Epithelial cell of proximal tubule (primary cell): ENCODE data around the gene PRR14L. TPM values are rescaled to one million over a fixed set of nuclear protein-coding genes. Genes with fewer than 3 reads are reported as not detected.
"Not testable (repeated sequence)": the region's sequence is repeated elsewhere in the genome, so short reads cannot be mapped to it uniquely, and the experiment has no call there.

Source experiments
- DNase-seq: peaks from one replicate; pipeline ENCODE4 v3.0.0-alpha.2; 2011; ENCODE audit warnings: low read depth
- H3K4me3 ChIP-seq: 2 replicates; pipeline ENCODE4 v1.5.1; 2011; ENCODE audit warnings: low read depth, mild to moderate bottlenecking, low read length
- total RNA-seq: library from RNA; depleted of rRNA; stranded (reverse); fragments of >200 nt; gene quantifications from 2 replicates; pipeline ENCODE4 v1.2.3, GENCODE V29; 2015
- TF ChIP-seq, protein P1 (sequence below): conservative IDR thresholded peaks from 2 replicates; pipeline ENCODE4 v1.5.1; 2012; ENCODE audit warnings: low read depth, mild to moderate bottlenecking, low read length

The PRR14L gene
- 15.9 and 16.1 TPM in 2 replicates for total RNA-seq

DNA sequence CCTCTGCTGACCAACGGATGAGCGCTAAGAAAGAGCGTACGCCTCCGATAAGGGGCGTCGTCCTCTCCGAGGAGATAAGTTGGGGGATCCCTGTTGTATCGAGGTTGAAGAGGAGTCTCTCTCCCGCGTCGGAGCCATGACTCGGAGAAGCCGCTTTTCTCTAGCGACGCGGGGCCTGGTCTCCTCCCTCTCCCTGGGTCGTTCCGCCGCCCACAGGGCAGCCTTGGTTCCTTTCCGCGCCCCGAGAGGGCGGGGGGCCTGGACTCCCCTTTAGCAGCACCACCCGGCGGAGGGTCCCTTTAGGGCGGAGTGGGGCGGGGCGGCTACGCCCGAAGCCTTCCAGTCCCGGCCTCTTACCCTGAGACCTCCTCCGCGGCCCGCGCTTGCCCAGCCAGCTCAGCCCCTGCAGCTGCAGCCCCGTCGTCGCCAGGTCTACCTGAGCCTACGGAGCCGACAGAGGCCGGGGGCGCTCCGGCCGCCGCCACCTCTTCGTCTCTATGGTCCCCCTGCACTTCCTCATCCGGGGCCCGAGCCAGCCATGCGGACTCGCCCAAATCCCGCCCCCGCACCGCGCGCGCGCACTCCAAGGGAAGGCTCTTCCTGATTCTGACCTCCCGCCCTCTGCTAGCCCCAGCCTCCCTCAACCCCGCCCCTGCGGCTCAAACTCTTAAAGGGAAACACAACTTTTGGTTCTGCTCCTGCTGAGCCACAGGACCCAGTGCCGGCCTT, at the start of gene PRR14L:
TSS of gene PRR14L (minus strand) at position 497 of the 729 bp plus-strand sequence. CDS start 11,272 bp downstream, outside the sequence.
- peak within 1 kb of the TSS; percentile 91 for H3K4me3 ChIP-seq
- TF ChIP-seq, protein P1, sequence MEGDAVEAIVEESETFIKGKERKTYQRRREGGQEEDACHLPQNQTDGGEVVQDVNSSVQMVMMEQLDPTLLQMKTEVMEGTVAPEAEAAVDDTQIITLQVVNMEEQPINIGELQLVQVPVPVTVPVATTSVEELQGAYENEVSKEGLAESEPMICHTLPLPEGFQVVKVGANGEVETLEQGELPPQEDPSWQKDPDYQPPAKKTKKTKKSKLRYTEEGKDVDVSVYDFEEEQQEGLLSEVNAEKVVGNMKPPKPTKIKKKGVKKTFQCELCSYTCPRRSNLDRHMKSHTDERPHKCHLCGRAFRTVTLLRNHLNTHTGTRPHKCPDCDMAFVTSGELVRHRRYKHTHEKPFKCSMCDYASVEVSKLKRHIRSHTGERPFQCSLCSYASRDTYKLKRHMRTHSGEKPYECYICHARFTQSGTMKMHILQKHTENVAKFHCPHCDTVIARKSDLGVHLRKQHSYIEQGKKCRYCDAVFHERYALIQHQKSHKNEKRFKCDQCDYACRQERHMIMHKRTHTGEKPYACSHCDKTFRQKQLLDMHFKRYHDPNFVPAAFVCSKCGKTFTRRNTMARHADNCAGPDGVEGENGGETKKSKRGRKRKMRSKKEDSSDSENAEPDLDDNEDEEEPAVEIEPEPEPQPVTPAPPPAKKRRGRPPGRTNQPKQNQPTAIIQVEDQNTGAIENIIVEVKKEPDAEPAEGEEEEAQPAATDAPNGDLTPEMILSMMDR, result no peak
- DNase-seq, result no peak

DNA sequence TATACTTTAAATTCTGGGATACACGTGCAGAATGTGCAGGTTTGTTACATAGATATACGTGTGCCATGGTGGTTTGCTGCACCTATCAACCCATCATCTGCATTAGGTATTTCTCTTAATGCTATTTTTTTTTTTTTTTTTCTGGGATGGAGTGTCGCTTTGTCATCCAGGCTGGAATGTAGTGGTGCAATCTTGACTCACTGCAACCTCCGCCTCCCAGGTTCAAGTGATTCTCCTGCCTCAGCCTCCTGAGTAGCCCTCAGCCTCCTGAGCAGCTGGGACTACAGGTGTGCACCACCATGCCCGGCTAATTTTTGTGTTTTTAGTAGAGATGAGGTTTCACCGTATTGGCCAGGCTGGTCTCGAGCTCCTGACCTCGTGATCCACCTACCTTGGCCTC, 49.4 kb upstream of the PRR14L start:
- not testable (repeated sequence) for DNase-seq, H3K4me3 ChIP-seq

DNA sequence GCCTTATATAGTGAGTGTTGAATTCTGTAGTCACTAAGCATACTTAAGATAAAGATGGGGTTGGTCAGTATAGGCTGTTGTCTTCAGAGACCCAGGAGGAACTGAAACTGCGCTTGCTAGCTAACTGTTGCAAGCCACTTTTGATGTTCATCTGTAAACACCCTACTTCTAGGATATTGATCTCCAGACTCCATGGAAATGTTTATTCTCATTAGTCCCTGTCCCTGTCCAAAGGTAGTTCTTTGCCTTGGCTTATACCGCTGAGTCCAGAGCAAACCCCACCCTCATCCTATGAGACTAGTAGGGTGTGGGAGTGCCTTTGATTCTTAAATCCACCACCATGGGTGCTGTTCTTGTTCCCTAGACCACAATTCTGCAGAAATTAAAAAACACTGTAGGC, 40.3 kb upstream of the PRR14L start:
- DNase-seq, result no peak
- TF ChIP-seq, protein P1, result no peak
- no peak overlapping the region for H3K4me3 ChIP-seq

DNA sequence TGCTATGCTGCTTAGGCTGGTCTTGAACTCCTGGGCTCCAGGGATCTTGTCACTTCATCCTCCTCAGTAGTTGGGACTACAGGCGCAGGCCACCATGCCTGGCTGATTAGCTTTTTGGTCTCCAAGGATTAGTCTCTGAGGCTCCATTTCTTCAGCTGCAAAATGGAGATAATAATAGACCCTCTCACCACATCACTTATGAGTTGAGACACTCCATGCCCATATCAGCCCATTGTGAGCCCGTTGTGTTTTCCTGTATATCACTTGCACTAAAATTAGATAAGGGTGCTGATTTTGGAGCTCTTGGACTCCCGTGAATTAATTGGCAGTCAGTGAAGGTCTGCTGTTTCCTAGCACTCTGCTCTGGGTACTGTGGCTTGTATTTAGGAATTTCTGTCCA, 39.9 kb upstream of the PRR14L start:
- no peak overlapping the region for H3K4me3 ChIP-seq
- no peak for DNase-seq
- TF ChIP-seq, protein P1, result no peak

DNA sequence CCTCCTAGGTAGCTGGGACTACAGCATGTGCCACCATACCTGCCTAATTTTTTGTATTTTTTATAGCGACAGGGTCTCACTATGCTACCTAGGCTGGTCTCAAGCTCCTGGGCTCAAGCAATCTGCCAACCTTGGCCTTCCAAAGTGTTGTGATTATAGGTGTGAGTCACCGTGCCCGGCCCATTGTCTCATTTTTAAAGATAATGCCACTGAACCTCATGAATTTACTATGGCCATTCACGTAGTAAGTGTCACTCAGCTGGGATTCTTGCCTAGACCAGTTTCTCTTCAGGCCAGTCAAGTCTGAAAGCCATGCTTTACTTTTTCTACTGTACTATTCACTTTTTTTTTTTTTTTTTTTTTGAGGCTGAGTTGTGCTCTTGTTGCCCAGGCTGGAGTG, 26.3 kb upstream of the PRR14L start:
- TF ChIP-seq, protein P1, result no peak
- no peak for DNase-seq
- no peak overlapping the region for H3K4me3 ChIP-seq

DNA sequence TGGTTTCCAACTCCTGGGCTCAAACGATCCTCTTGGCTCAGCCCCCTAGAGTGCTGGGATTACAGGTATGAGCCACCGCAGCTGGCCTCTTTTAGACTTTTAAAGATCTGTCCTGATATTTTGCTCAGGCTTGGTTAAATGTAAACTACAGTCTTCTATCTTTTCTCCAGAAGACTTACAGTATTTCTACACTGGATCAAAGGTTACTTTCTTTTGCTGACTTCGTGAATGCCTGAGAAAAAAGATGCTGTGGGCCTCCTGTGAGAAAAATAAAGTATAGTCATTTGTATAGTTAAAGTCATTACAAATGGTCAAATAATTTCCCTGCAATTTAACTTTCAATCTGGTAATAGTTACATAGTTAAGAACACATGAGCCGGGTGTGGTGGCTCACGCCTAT, 23.5 kb upstream of the PRR14L start:
- DNase-seq, result no peak
- TF ChIP-seq, protein P1, result no peak

DNA sequence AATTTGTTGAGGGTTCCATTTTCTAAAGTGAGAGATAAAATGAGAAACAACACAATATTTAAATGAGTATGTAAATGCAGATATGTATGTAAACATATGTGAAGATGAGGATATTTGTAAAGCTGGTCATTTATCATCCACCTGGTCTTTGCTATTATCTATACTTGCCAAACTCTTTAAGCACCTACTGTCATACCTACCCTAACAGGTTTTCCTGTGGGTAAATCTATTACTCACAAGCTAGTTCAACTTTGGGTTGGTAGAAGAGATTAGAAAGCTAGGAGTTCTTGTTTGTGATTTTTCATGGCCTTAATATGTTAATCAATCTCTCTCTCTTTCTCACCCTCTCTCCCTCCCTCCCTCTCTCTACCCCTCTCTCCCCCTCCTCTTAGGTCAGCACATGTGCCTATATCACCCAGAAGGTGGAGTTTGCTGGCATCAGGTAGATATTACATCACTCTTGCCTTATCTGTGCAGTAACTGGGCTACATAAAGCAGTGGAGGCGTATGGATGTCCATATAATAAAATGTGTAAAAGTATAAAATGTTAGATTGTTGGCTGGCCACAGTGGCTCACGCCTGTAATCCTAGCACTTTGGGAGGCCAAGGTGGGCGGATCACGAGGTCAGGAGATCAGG, 18.6 kb upstream of the PRR14L start:
- DNase-seq, result no peak
- TF ChIP-seq, protein P1, result no peak
- H3K4me3 ChIP-seq, result no peak overlapping the region

More for the DNA sequence above, 23.5 kb upstream of the PRR14L start:
- no peak overlapping the region for H3K4me3 ChIP-seq
